Lung (tissue), 12 donors: ENCODE results near the gene KCNJ6. TPM values are rescaled to one million over a fixed set of nuclear protein-coding genes. Genes with fewer than 3 reads are reported as not detected.

Experiments
- ATAC-seq: fragments of 200-7000 bp; cut with Tn5 transposase; one replicate; pipeline ENCODE4 v1.9.1; 2020; ENCODE audit warnings: moderate number of reproducible peaks; ENCODE audit not compliant: insufficient read depth, low FRiP score
- DNase-seq, 3 donors: peaks; one replicate each; pipeline ENCODE4 v3.0.0-alpha.2; 2013 to 2017
- H3K27ac ChIP-seq, 2 donors: one replicate each; pipeline ENCODE4 v1.5.1; 2013; ENCODE audit warnings: mild to moderate bottlenecking in 2 of 2, moderate library complexity in 2 of 2, control low read depth in 1 of 2, inconsistent platforms in 1 of 2, low read depth in 1 of 2, low read length in 1 of 2
- H3K27me3 ChIP-seq, 3 donors: one replicate each; pipeline ENCODE4 v1.5.1; 2013; ENCODE audit warnings: low read length in 2 of 3; ENCODE audit not compliant: control insufficient read depth in 3 of 3, insufficient read depth in 3 of 3
- H3K36me3 ChIP-seq, 4 donors: one replicate each; pipeline ENCODE4 v1.5.1; 2013; ENCODE audit warnings: low read length in 4 of 4, mild to moderate bottlenecking in 1 of 4, moderate library complexity in 1 of 4; ENCODE audit not compliant: control insufficient read depth in 4 of 4, insufficient read depth in 4 of 4
- H3K4me1 ChIP-seq, 5 donors: one replicate each; pipeline ENCODE4 v1.5.1; 2013; ENCODE audit warnings: low read length in 5 of 5, mild to moderate bottlenecking in 2 of 5, moderate library complexity in 1 of 5; ENCODE audit not compliant: control insufficient read depth in 5 of 5, insufficient read depth in 5 of 5
- H3K4me3 ChIP-seq: one replicate; pipeline ENCODE4 v1.5.1; 2013; ENCODE audit warnings: mild to moderate bottlenecking, control low read depth, moderate library complexity
- H3K9ac ChIP-seq, 2 donors: one replicate each; pipeline ENCODE4 v1.5.1; 2013; ENCODE audit warnings: low read length in 2 of 2, control low read depth in 1 of 2; ENCODE audit not compliant: insufficient read depth in 1 of 2
- H3K9me3 ChIP-seq, 4 donors: one replicate each; pipeline ENCODE4 v1.5.1; 2013; ENCODE audit warnings: low read length in 3 of 4, mild to moderate bottlenecking in 1 of 4, moderate library complexity in 1 of 4; ENCODE audit not compliant: control insufficient read depth in 4 of 4, insufficient read depth in 3 of 4
- CTCF ChIP-seq: IDR thresholded peaks from 2 replicates; pipeline ENCODE4 v1.5.1; 2012; ENCODE audit warnings: mild to moderate bottlenecking; ENCODE audit errors: control extremely low read depth, extremely low read depth
- WGBS, 2 donors: extraction: QIAGEN DNeasy Blood & Tissue Kit; methylation state at CpG; one replicate each; pipeline ENCODE4 v1.1.7; 2013; 5-methylcytosine and 5-hydroxymethylcytosine counted together
- polyA plus RNA-seq, 2 donors: library from polyadenylated mRNA; stranded (reverse); fragments of 200-250 nt; gene quantifications; one replicate each; pipeline ENCODE4 v1.2.1, GENCODE V29; 2013
- total RNA-seq, 2 donors: library from RNA; depleted of rRNA in 1 of 2; stranded (reverse); fragments of >200 nt in 1 of 2; gene quantifications; one replicate each; pipeline ENCODE4 v1.2.1, GENCODE V29; 2014 to 2021
- donor health status: control.
- donor health status: control.
- donor health status: Bipolar disorder and iron deficiency.
- donor health status: healthy.
- donor health status: DM: yes; HTN: yes; CAD: no.

The KCNJ6 gene
- total and polyA plus RNA-seq, 4 donors = 0.01 to 0.31 (median 0.03) TPM

- Histone ChIP-seq H3K4me3 (no peak overlapping the region), H3K36me3 (no peaks in the 10 kb centered on the region), H3K27ac (no peak overlapping the region), H3K27me3 (peaks cover 0 to 10% (median 4%) of the 10 kb centered on the region in 3 donors), H3K9me3 (no peaks in the 10 kb centered on the region), H3K9ac (no peak overlapping the region), H3K4me1 (peaks cover 0 to 20% (median 6%) of the 10 kb centered on the region in 5 donors)
- peak; percentile 27 for ATAC-seq
- DNase-seq = peak in 2 of 3 donors; percentile 18 to 61
- no peak for TF ChIP-seq CTCF
- WGBS, 2 donors = 49 to 78% methylated on average over 2 of the region's 2 CpGs
These were observed 245.4 kb downstream of the KCNJ6 start for GRCh38 chr21:37670883-37671282.

- Histone ChIP-seq H3K36me3 (no peaks in the 10 kb centered on the region), H3K27ac (no peak overlapping the region), H3K27me3 (peaks cover 0 to 4% (median 0%) of the 10 kb centered on the region in 3 donors), H3K4me3 (no peak overlapping the region), H3K4me1 (peaks cover 0 to 16% (median 6%) of the 10 kb centered on the region in 5 donors), H3K9ac (no peak overlapping the region), H3K9me3 (no peaks in the 10 kb centered on the region)
- no peak for DNase-seq
- WGBS, 2 donors = 80 to 90% methylated on average over 3 of the region's 3 CpGs
- no peak for TF ChIP-seq CTCF
- ATAC-seq = no peak
These were observed 247.0 kb downstream of the KCNJ6 start for GRCh38 chr21:37669249-37669648.

GRCh38 chr21:37668462-37669239, 247.6 kb downstream of the KCNJ6 start:
- Histone ChIP-seq H3K9ac (no peak overlapping the region), H3K4me1 (peaks cover 0 to 16% (median 6%) of the 10 kb centered on the region in 5 donors), H3K36me3 (no peaks in the 10 kb centered on the region), H3K4me3 (no peak overlapping the region), H3K27me3 (no peaks in the 10 kb centered on the region), H3K27ac (no peak overlapping the region), H3K9me3 (no peaks in the 10 kb centered on the region)
- no peak for TF ChIP-seq CTCF
- ATAC-seq = no peak
- DNase-seq = no peak
- WGBS, 2 donors = 72 to 90% methylated on average over 7 of the region's 7 CpGs
